Urinary bladder (tissue), 4 donors: ENCODE results near the gene MTSS2. TPM values are rescaled to one million over a fixed set of nuclear protein-coding genes. Genes with fewer than 3 reads are reported as not detected.
A peak's percentile ranks its signal among the peaks of the same experiment; 100 is the strongest.

Experiments
- DNase-seq: peaks from one replicate; pipeline ENCODE4 v3.0.0-alpha.2; 2015; ENCODE audit errors: extremely low spot score
- H3K27ac ChIP-seq: one replicate; pipeline ENCODE4 v1.5.1; 2013; ENCODE audit warnings: low read depth, mild to moderate bottlenecking, moderate library complexity
- H3K36me3 ChIP-seq: one replicate; pipeline ENCODE4 v1.6.1; 2013; ENCODE audit warnings: mild to moderate bottlenecking, moderate library complexity; ENCODE audit not compliant: insufficient read depth
- H3K4me1 ChIP-seq: one replicate; pipeline ENCODE4 v1.6.1; 2013; ENCODE audit warnings: mild to moderate bottlenecking, moderate library complexity; ENCODE audit not compliant: insufficient read depth
- H3K4me3 ChIP-seq: one replicate; pipeline ENCODE4 v1.5.1; 2013; ENCODE audit warnings: low read depth, low read length
- WGBS: extraction: QIAGEN DNeasy Blood & Tissue Kit; methylation state at CpG from one replicate; pipeline ENCODE4 v1.1.7; 2013; 5-methylcytosine and 5-hydroxymethylcytosine counted together
- polyA plus RNA-seq: library from polyadenylated mRNA; stranded (reverse); fragments of 200-250 nt; gene quantifications from one replicate; pipeline ENCODE4 v1.2.3, GENCODE V29; 2013
- total RNA-seq: library from RNA; depleted of rRNA; stranded (reverse); fragments of >200 nt; gene quantifications from one replicate; pipeline ENCODE4 v1.2.3, GENCODE V29; 2014
- donor health status: healthy with polysubstance abuse.
- donor health status: healthy.

Gene MTSS2
- total and polyA plus RNA-seq, 2 donors: 29.3 to 82.0 TPM

DNA sequence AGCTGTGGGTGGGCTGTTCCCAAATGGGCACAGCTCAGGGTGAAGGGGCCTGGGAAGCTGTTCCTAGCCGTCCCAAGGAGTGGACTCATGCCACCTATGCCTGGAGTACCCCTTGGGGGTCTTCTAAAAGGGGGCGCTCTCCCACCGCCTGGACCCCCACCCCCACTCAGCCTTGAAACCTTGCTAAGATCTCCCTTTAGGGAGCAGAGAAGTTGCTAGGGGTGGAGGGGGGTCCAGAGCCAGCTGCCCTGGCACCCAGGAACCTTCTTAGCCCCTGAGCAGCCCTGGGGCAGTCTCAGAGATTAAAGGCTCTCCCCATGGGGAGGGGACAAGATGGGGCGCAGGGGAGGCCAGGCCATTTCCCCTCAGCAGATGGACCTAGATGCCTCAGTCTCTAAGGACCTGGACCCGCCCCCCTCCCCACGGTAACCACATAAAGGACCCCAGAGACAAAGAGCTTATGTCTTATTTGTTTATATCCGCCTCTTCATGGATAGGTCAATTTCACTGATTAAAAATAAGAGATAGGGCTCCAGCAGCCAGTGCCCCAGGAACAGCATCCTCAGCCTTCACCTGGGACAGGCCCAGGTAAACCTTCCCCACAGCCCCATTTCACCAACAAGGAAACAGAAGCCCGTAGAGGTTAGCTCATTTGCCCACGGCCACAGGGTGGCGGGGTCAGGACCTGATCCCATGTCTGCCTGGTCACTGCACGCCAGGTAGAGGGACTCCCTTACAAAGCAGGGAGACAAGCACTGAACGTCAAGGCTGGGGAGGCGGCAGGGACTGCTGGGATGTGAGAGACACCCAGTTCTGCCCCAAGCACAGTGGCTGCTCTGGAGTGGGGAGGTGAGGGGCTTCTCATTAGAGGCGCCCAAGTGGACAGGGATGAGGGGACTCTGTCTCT, 3.4 kb downstream of the MTSS2 start:
- DNase-seq: no peak
- Histone ChIP-seq H3K4me1 (no peaks in the 10 kb centered on the region), H3K4me3 (no peak overlapping the region), H3K27ac (no peak overlapping the region), H3K36me3 (no peaks in the 10 kb centered on the region)
- 67% methylated on average over 14 of the region's 14 CpGs for WGBS

DNA sequence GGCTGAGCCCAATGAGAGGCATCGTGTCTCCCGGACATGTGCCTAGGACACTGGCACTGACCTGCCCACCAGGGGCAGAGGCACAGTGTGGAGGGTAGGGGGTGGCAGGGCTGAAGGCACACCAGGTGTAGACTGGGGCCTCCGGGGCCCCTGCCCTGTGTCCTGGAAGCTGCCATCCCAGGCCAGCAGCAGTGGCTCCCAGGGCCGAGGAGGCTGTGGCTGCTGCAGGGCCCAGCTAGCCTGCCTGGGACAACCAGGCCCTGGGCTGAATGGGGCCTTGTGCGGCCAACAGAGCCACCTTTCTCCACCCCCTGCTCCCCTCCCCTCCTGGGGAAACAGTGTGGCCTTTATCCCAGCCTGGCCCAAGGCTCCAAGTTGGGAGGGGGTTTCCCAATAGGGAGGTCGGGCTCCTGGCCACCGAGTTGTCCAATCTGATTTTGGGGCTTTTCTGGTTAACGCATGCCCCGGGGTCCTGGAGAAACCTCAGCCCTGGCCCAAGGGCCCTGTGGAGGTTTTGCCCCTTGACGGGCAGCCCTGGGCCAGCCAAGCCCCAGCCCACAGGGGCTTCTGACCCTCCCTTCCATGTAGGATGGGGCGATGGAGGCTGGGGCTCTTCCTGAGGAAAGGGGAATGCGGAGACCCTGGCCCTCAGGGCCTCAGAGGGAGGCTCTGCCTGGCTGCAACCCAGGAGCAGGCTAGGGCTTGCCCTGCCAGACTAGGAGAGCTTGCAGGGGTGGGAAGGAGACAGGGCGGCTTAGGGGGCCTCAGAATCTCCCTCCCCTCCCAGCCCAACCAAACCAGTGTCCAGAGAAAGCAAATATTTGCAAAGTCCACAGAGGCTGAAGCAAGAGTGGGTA, 4.2 kb downstream of the MTSS2 start:
- peak overlapping the region; percentile 13 for H3K27ac ChIP-seq
- H3K4me1 ChIP-seq: no peaks in the 10 kb centered on the region
- H3K4me3 ChIP-seq: no peak overlapping the region
- WGBS: 57% methylated on average over 13 of the region's 13 CpGs
- no peak for DNase-seq
- H3K36me3 ChIP-seq: no peaks in the 10 kb centered on the region

DNA sequence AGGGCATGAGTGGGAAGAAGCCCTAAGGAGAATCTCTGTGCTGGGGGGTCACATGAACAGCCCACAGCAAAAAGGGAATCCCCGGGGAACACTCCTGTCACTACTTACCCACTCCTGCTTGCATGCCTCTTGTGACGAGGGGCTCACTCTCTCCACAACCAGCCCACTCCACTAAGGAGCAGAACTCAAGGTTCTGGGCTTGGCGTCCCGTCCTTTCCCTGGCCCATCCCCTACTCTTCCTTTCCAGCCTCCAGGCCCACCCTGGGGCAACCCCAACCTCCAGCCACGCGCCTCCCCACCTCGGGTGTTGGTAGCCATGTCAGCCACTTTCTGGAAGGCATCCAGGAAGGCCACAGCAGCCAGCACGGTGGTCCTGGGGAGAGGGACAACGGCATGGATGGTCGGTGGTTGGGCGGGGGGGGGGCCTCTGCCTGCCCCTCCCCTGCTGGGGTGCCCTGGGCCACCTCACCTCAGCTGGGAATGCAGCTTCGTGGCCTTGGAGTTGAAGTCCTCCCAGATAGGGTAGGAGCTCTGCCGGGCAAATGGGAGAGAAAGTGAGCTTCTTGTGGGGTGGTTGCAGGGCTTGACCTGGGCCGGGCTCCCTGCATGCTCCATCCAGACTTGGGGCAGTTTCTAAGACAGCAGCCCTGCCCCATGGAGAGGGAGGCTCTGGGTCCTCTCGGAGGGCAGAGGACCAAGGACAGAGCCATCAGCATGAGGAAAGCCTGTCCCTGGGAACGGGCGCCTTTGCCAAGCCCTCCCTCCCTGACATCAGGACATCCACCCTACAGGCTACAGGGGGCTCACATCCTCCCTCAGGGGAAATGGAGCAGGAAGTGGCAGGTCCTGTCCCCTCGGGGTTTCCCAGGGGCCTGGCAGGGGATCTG, 5.1 kb downstream of the MTSS2 start:
- no peaks in the 10 kb centered on the region for H3K4me1 ChIP-seq
- H3K27ac ChIP-seq: peak overlapping the region; percentile 13
- WGBS: 65% methylated on average over 18 of the region's 18 CpGs
- DNase-seq: no peak
- no peaks in the 10 kb centered on the region for H3K36me3 ChIP-seq
- no peak overlapping the region for H3K4me3 ChIP-seq

DNA sequence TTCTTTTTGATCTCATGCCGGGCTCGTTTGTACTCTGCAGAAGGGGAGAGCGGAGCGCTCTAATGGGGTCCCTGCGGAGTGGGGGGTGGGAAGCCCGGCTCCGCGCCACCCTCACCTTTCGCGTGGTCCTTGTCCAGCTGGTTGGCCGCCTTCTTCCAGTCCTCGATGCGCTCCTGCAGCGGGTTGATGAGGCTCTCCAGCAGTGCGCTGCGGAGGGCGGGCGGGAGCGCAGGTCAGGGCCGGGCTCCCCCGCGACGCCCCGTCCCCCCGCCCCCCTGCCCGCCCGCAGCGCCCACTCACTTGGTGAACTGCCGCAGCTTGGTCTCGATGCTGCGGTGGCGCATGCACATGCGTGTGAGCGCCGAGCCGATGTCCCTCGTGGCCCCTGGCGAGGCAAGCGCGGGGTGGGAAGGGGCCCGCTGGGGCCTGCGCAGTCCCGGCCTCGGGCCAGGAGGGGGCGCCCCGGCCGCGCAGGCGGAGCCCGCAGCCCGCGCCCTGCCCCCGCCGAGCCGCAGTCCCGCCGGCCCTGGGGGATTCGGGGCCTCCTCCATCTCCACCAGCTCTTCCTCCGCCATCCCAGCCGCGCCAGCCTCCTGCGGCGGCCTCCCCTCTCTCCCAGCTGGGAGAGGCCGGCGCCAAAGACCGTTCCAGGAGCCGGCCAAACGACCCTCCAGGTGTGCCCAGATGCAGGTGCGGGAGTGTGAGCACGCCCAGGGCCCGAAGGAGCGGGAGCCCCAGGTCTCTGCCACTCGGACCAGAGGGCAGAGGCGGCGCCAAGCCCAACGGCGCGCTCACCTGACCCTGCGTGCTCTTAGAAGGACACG, 6.0 kb downstream of the MTSS2 start:
- H3K36me3 ChIP-seq: no peaks in the 10 kb centered on the region
- H3K27ac ChIP-seq: no peak overlapping the region
- 62% methylated on average over 80 of the region's 80 CpGs for WGBS
- H3K4me1 ChIP-seq: no peaks in the 10 kb centered on the region
- no peak overlapping the region for H3K4me3 ChIP-seq
- DNase-seq: no peak

GRCh38 chr16:70678898-70679670, 6.8 kb downstream of the MTSS2 start:
- H3K27ac ChIP-seq: no peak overlapping the region
- no peaks in the 10 kb centered on the region for H3K4me1 ChIP-seq
- H3K4me3 ChIP-seq: no peak overlapping the region
- no peak for DNase-seq
- 85% methylated on average over 31 of the region's 31 CpGs for WGBS
- H3K36me3 ChIP-seq: peaks cover 3% of the 10 kb centered on the region

- H3K4me3 ChIP-seq: no peak overlapping the region
- no peak overlapping the region for H3K27ac ChIP-seq
- 89% methylated on average over 22 of the region's 22 CpGs for WGBS
- peaks cover 3% of the 10 kb centered on the region for H3K36me3 ChIP-seq
- H3K4me1 ChIP-seq: no peaks in the 10 kb centered on the region
- no peak for DNase-seq
Measured at GRCh38 chr16:70678121-70678897, 7.5 kb downstream of the MTSS2 start.

GRCh38 chr16:70677499-70678120, 8.2 kb downstream of the MTSS2 start:
- no peaks in the 10 kb centered on the region for H3K4me1 ChIP-seq
- no peak overlapping the region for H3K27ac ChIP-seq
- peaks cover 3% of the 10 kb centered on the region for H3K36me3 ChIP-seq
- no peak for DNase-seq
- no peak overlapping the region for H3K4me3 ChIP-seq
- WGBS: 84% methylated on average over 15 of the region's 15 CpGs

DNA sequence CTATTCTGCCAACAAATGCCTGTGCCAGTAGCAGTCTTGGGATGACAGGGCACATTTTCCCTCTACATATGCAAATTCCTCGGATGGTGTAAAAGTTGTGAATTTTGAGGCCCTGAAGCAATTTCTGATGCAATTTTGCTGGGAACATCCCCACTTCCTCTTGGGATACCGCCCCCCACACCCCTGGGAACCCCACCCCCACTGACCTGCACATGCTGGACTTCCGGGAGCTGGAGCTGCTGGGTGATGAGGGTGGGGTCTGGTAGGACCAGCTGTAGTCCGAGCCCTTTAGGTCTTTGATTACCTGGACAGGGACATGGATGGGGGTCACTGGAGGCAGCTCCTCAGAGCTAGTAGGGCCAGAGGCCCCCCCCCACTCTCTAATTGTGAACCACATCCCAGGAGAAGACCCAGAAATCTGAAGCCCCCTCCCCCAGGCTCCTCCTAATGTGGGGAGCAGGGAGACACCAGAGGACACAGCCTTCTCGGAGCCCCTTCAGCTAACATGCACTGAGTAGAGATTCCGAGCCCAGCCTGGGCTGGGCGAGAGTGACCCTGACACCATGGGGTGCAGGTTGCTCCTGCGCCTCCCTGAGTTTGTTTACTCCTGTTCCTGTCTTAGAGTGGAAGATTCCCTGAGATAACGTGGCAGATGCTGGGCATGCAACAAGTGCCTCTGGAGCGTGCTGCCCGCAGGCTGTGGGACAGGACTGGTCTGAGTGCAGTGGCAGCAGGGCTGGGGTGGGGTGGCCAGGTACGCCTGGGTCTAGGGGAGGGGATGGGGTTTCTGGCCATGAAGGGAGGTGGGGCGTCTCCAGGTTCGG, 9.0 kb downstream of the MTSS2 start:
- WGBS: 87% methylated on average over 14 of the region's 14 CpGs
- H3K36me3 ChIP-seq: peaks cover 3% of the 10 kb centered on the region
- no peak overlapping the region for H3K4me3 ChIP-seq
- DNase-seq: no peak
- no peaks in the 10 kb centered on the region for H3K4me1 ChIP-seq
- H3K27ac ChIP-seq: no peak overlapping the region

GRCh38 chr16:70675851-70676513, 9.9 kb downstream of the MTSS2 start:
- H3K4me3 ChIP-seq: no peak overlapping the region
- no peaks in the 10 kb centered on the region for H3K4me1 ChIP-seq
- WGBS: 78% methylated on average over 7 of the region's 7 CpGs
- no peak for DNase-seq
- no peak overlapping the region for H3K27ac ChIP-seq
- peaks cover 3% of the 10 kb centered on the region for H3K36me3 ChIP-seq
